Peyer's patch (tissue), 4 donors: ENCODE results near the gene CHN2. TPM values are rescaled to one million over a fixed set of nuclear protein-coding genes. Genes with fewer than 3 reads are reported as not detected.

ENCODE experiments used
- DNase-seq, 3 donors: peaks; one replicate each; pipeline ENCODE4 v3.0.0-alpha.2; 2017 to 2019
- H3K27ac ChIP-seq, 4 donors: fragments of 200-600 bp; sonication (generic); one replicate each; pipeline ENCODE4 v1.5.1; 2016 to 2019
- H3K27me3 ChIP-seq, 2 donors: fragments of 200-600 bp; sonication (generic); one replicate each; pipeline ENCODE4 v1.5.1; 2019
- H3K36me3 ChIP-seq, 3 donors: fragments of 200-600 bp; sonication (generic); one replicate each; pipeline ENCODE4 v1.5.1; 2016 to 2019
- H3K4me1 ChIP-seq, 4 donors: fragments of 200-600 bp; sonication (generic); one replicate each; pipeline ENCODE4 v1.5.1; 2016 to 2019
- H3K4me3 ChIP-seq, 4 donors: fragments of 200-600 bp; sonication (generic); 1 replicate in 3 of 4; 2 replicates in 1 of 4; pipeline ENCODE4 v1.5.1; 2016 to 2019; ENCODE audit warnings: mild to moderate bottlenecking in 1 of 4
- H3K9me3 ChIP-seq, 4 donors: fragments of 200-600 bp; sonication (generic); one replicate each; pipeline ENCODE4 v1.5.1; 2016 to 2019; ENCODE audit warnings: mild to moderate bottlenecking in 1 of 4
- POLR2A ChIP-seq, 2 donors: fragments of 450-650 bp; IDR thresholded peaks; one replicate each; pipeline ENCODE4 v1.5.1; 2017; ENCODE audit warnings: antibody characterized with exemption in 2 of 2, mild to moderate bottlenecking in 2 of 2, moderate library complexity in 2 of 2
- total RNA-seq, 4 donors: library from RNA; depleted of rRNA; stranded (reverse); fragments of >200 nt; gene quantifications; one replicate each; pipeline ENCODE4 v1.1.0, GENCODE V29; 2016
- TF ChIP-seq, protein P1 (sequence below), 6 experiments: fragments of 450-650 bp in 4 of 6; fragments of 200-600 bp in 2 of 6; sonication (generic) in 1 of 6; IDR thresholded peaks; one replicate each; pipeline ENCODE4 v1.5.1; 2017 to 2019; ENCODE audit warnings: antibody characterized with exemption in 6 of 6, mild to moderate bottlenecking in 3 of 6, moderate library complexity in 1 of 6

Gene CHN2
- total RNA-seq, 4 donors from 2014 or later, result 29.7 to 159 (median 120) TPM

- no peaks in the 10 kb centered on the region for H3K27me3 ChIP-seq
- no peak overlapping the region for H3K4me3 ChIP-seq
- no peak overlapping the region for H3K27ac ChIP-seq
- no peaks in the 10 kb centered on the region for H3K9me3 ChIP-seq
- TF ChIP-seq POLR2A (IDR thresholded peaks at IDR 0.05), result no peak
- TF ChIP-seq, protein P1, sequence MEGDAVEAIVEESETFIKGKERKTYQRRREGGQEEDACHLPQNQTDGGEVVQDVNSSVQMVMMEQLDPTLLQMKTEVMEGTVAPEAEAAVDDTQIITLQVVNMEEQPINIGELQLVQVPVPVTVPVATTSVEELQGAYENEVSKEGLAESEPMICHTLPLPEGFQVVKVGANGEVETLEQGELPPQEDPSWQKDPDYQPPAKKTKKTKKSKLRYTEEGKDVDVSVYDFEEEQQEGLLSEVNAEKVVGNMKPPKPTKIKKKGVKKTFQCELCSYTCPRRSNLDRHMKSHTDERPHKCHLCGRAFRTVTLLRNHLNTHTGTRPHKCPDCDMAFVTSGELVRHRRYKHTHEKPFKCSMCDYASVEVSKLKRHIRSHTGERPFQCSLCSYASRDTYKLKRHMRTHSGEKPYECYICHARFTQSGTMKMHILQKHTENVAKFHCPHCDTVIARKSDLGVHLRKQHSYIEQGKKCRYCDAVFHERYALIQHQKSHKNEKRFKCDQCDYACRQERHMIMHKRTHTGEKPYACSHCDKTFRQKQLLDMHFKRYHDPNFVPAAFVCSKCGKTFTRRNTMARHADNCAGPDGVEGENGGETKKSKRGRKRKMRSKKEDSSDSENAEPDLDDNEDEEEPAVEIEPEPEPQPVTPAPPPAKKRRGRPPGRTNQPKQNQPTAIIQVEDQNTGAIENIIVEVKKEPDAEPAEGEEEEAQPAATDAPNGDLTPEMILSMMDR (IDR thresholded peaks at IDR 0.05), result no peak
- H3K4me1 ChIP-seq, result no peaks in the 10 kb centered on the region
- no peak for DNase-seq
- H3K36me3 ChIP-seq, result no peaks in the 10 kb centered on the region
Measured at GRCh38 chr7:29349362-29349761, 154.8 kb downstream of the CHN2 start.

GRCh38 chr7:29350351-29350750 is 155.8 kb downstream of the CHN2 start:
- TF ChIP-seq, protein P1 (IDR thresholded peaks at IDR 0.05), result no peak
- TF ChIP-seq POLR2A (IDR thresholded peaks at IDR 0.05), result no peak
- Histone ChIP-seq H3K27me3 (no peaks in the 10 kb centered on the region), H3K27ac (no peak overlapping the region)

DNA sequence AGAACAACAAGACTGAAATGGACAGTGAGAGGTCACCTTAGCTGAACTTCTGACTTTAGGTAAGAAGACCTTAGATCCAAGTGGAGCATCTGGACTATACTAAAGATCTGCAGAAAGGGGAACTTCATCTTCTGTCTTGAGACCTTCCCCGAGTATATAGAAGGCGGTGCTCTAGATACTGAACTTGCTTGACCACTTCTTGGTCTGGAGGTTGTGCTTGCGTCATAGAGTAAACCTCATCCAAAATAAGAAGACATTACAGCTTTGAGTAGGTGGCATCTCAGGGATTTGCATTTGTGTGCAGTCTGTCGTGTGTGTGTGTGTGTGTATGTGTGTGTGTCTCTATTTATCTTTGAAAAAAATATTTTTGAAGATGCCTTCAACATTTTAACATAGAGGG is 157.5 kb downstream of the CHN2 start:
- TF ChIP-seq POLR2A (IDR thresholded peaks at IDR 0.05), result no peak
- TF ChIP-seq, protein P1 (IDR thresholded peaks at IDR 0.05), result no peak
- H3K36me3 ChIP-seq, result peaks cover 0 to 4% (median 0%) of the 10 kb centered on the region in 3 donors
- no peak overlapping the region for H3K4me3 ChIP-seq
- H3K9me3 ChIP-seq, result no peaks in the 10 kb centered on the region
- H3K4me1 ChIP-seq, result no peaks in the 10 kb centered on the region
- no peak for DNase-seq
- no peaks in the 10 kb centered on the region for H3K27me3 ChIP-seq
- H3K27ac ChIP-seq, result no peak overlapping the region

More at GRCh38 chr7:29350351-29350750, 155.8 kb downstream of the CHN2 start:
- Histone ChIP-seq H3K36me3 (peaks cover 0 to 3% (median 0%) of the 10 kb centered on the region in 3 donors), H3K9me3 (no peaks in the 10 kb centered on the region), H3K4me3 (no peak overlapping the region), H3K4me1 (no peaks in the 10 kb centered on the region)
- DNase-seq, result no peak

DNA sequence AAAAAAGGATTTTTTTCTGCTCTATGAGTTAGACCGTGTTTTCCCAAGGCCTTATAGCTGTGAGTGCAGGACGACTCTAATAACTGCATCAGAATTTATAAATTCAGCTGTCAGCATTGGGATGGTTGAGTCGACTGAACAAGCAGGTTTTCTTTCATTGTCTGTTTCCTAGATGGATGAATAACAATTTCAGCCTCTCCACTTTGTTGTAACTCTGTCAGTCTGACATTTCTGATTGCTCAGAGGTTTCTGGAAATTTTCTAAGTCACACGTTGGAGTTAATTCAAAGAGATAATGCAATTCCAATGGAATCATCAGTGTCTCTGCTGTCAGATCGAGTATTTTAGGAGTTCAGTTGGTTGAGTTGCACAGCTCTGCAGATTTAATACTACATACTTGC is 159.2 kb downstream of the CHN2 start:
- H3K27ac ChIP-seq, result no peak overlapping the region
- TF ChIP-seq, protein P1 (IDR thresholded peaks at IDR 0.05), result no peak
- no peak for TF ChIP-seq POLR2A (IDR thresholded peaks at IDR 0.05)
- no peaks in the 10 kb centered on the region for H3K27me3 ChIP-seq
- H3K4me1 ChIP-seq, result no peaks in the 10 kb centered on the region
- H3K9me3 ChIP-seq, result no peaks in the 10 kb centered on the region
- no peak for DNase-seq
- peaks cover 0 to 4% (median 0%) of the 10 kb centered on the region in 3 donors for H3K36me3 ChIP-seq
- no peak overlapping the region for H3K4me3 ChIP-seq

DNA sequence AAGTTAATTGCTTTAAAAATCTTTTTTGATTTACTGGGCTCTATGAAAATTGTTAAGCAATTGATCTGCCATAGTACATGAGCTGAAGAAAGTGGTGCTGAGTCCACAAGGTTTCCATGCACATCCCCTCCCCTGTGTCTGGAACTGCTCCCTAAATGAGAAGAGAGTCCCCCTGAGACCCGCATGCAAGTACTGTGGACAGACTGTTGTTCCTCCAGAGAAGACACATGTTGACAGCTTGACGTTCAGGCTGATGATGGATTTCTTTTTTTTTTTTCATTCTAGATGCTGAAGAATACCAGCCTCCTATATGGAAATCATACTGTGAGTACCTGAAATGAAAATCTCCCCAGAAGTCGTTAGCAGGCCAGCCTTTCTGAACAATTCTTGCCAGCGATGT is 159.8 kb downstream of the CHN2 start:
- no peak for DNase-seq
- Histone ChIP-seq H3K9me3 (no peaks in the 10 kb centered on the region), H3K36me3 (peaks cover 0 to 4% (median 0%) of the 10 kb centered on the region in 3 donors), H3K4me1 (no peaks in the 10 kb centered on the region), H3K27ac (no peak overlapping the region), H3K4me3 (no peak overlapping the region), H3K27me3 (no peaks in the 10 kb centered on the region)
- TF ChIP-seq, protein P1 (IDR thresholded peaks at IDR 0.05), result no peak
- TF ChIP-seq POLR2A (IDR thresholded peaks at IDR 0.05), result no peak

DNA sequence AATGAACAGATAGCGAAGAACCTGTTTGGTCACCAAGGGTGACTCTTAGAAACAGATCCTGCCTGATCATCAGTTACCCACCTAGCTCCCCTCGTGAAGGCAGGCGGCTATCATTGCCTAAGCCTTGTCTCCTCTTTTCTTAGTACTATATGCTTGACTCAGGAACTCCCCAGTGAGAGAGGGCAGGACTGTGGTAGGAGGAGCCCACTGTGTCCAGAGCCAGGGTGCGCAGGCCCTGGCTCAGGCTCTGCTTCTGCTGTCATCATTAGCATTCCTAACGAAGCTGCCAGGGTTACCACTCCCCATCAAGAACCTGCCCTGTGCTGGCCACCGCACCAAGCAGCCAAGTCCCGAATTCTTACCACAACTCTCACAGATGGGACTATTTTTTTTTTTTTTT is 160.8 kb downstream of the CHN2 start:
- Histone ChIP-seq H3K4me1 (no peaks in the 10 kb centered on the region), H3K9me3 (no peaks in the 10 kb centered on the region), H3K4me3 (no peak overlapping the region), H3K27me3 (no peaks in the 10 kb centered on the region), H3K36me3 (peaks cover 0 to 4% (median 0%) of the 10 kb centered on the region in 3 donors), H3K27ac (no peak overlapping the region)
- no peak for TF ChIP-seq POLR2A (IDR thresholded peaks at IDR 0.05)
- TF ChIP-seq, protein P1 (IDR thresholded peaks at IDR 0.05), result no peak
- DNase-seq, result no peak
